GM19468 (cell line): Measurements from ENCODE around the gene ALG3.

Experiments
- ATAC-seq: cut with Tn5 transposase; IDR thresholded peaks from one replicate; pipeline ENCODE4 v1.9.1; 2021; ENCODE audit warnings: mild to moderate bottlenecking, moderate library complexity, moderate number of reproducible peaks; ENCODE audit not compliant: unreplicated experiment; ENCODE audit errors: extremely low read depth

The ALG3 gene

DNA sequence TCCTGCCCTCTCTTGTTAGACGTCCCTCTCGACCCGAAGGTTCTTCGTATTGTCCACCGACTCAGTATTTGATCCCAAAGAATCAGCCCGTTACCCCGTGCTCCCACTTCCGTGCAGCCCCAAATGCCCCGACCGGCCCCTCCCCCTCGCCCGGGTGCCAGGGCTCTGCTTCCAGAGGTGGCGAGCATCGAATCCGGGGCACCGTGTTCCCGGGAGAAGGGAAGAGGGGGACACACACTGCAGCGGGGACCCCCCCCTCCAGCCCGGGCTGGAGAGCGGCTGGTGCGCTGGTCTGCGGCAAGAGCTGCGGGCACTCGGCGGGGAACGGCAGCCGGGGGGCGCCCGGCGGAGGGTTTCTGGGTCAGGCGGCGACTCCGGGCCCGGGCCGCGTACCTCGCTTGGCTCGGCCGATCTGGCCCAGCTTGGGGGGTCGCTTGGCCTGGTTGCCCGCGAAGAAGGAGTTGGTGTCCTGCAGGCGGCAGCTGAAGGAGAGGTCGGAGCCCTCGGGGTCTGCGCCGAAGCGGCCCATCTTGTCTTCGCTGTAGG lies 12.0 kb upstream of the ALG3 start:
- ATAC-seq: no peak

DNA sequence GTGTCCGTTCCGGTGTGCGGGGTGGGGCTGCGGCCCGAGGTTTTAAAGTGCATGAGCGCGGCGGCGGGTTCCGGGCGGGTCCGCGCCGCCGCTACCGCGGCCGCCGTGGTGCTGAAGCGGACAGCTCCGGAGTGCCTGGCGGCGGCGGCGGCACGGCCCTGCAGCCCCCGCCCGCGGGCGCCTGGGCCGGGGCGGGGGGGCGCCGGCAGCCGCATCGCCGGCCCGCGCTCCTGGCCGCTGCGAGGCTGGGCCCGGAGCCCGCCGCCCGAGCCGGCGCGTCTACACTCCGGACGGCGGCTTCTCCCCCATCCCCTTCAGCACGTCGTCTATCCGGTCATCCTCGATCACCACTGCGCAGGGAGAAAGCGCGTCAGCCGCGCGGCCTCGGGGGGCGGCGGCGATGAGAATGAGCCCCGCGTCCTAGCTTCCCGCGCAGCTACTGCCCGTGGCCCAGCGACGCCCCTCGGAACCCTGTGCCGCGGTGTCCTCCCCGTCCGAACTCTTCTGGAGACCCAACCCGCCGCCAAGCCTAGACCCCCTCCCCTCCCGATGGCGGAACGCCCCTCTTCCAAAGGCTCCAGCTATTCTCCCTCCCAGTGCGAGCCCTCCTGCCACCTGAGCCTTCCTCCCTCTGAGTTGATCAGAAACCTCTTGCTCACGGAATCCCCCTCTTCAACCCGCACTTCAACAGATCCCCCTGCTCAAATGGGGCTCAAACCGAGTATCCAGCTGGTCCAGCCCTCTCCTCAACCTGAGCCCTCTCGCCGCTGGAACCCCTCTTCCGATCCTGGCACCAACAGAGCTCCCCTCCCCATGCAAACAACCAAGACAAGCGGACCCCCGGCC lies 11.3 kb upstream of the ALG3 start:
- ATAC-seq: no peak

DNA sequence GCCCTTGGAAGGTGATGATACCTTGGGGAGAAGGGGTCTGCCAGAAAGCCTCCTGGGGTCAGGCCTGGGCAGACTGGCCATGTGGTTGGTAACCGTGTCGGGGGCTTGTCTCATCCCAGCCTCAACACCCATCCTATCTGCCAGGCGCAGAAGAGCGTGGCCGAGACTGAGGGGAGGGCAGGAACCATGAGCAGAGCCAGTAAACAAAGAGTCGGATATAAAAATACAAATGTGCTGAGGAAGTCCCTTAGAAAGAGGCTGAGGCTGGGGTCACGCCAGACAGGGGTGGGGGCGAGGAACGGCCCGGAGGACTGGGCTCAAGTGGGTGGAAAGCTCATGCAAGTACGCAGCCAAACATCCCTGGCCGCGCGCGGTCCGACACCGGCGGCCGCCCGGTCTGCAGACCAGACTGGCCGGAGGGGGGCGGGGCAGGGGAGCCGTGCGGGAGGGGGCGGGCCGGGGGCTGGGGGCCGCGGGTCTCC lies 10.7 kb upstream of the ALG3 start:
- no peak for ATAC-seq

DNA sequence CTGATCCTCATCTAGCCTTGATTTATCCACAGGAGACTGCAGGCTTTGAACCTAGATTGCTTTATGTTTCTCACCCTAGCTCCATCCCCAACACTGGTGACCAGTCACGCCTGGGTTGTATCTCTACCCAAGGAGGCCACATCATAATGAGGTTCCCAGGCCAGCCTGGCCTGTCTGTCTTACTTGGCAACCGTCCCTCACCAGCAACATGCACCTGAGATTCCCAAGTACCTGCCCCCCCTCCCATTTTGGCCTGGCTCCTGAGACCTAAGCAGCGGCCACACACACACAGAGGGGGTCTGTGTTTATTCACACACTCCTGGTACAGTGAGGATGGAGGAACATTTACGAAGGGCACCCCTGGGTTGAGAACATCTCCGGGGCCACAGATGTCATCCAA lies 10.2 kb upstream of the ALG3 start:
- no peak for ATAC-seq

DNA sequence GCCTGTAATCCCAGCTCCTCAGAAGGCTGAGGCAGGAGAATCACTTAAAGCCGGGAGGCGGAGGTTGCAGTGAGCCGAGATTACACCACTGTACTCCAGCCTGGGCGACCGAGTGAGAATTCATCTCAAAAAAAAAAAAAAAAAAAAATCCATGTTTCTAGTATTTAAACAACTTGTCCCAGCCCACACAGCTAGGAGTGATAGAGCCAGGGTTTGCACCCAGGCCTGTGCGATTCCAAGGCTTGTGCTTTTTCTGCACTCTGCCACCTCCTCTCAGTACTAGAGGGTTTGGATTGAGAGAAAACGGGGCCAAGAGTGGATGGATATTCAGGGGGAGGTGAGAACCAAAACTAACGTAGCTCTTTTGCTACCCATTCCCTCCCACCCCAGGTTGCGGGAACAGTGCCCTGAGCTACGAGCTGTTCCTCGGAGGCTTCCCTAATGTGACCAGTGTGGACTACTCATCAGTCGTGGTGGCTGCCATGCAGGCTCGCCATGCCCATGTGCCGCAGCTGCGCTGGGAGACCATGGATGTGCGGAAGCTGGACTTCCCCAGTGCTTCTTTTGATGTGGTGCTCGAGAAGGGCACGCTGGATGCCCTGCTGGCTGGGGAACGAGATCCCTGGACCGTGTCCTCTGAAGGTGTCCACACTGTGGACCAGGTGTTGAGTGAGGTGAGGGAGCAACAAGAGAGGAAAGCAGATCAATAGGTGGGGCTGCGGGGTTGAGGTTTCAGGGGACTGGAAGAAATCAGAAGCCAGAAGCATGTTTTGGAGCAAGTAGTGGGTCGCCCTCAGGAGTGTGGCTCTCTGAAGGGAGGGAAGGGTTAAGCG lies 8.5 kb upstream of the ALG3 start:
- ATAC-seq: no peak

DNA sequence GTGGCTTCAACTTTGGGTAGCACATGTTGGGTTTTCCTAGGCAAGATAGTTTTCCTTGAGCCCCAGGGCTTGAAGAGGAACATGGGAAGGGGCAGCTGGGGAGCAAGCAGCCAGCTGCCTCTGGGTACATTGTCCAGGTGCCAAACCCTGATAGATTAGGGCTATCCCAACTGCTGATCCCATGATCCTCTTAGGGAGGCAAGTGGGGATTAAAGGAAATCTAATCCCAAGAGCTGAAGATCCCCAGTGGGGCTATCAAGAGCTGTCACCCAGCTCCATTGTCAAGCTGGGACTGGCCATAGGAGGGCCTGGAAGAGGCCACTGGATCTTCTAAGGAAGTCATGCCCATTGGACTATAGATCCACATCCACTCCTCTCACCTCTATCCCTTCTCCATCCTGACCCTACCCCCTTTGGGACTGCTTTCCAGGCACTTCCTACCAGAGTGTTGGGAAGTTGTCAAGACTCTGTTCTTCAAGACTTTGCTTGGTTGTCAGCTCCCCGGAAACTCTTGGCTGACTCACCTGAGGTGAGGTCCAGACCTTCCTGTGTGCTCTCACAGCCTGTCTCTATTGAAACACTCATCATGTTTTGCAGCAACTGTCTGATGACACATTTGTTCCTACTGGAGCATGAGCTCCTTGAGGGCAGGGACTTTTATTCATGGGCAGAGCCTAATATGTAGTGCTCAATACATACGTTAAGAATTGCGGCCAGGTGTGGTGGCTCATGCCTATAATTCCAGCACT lies 6.7 kb upstream of the ALG3 start:
- ATAC-seq: no peak

DNA sequence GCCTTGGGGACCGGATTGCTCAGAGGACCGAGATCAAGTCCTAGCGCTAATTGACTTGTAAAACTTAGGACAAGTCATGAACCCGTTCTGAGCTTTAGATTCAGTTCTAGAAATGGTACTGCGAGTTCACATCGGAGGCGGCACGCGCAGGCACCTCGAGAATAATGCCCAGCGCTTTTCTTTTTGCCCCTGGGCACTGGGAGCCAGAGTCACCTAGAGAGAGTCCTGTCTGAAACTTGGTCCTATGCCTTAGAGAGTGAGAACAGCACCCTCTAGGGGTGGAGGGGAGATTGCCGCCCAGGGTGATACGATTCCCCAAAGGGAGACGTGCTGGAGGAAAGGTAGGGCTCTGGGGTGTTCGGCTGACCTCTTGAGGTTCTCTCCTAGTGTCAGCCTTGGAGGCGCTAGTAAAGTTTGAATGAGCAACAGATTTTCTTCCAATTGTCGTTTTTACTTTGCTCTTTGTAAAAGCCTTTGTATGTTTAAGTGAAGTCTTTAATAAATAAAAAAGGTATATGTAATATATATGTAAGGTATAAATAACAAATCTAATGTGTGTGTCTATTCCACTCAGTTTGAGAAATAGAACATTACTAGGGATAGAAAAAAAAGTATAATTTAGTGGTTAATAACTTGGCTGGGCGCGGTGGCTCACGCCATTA lies 1.5 kb upstream of the ALG3 start:
- ATAC-seq: peak; percentile 30

DNA sequence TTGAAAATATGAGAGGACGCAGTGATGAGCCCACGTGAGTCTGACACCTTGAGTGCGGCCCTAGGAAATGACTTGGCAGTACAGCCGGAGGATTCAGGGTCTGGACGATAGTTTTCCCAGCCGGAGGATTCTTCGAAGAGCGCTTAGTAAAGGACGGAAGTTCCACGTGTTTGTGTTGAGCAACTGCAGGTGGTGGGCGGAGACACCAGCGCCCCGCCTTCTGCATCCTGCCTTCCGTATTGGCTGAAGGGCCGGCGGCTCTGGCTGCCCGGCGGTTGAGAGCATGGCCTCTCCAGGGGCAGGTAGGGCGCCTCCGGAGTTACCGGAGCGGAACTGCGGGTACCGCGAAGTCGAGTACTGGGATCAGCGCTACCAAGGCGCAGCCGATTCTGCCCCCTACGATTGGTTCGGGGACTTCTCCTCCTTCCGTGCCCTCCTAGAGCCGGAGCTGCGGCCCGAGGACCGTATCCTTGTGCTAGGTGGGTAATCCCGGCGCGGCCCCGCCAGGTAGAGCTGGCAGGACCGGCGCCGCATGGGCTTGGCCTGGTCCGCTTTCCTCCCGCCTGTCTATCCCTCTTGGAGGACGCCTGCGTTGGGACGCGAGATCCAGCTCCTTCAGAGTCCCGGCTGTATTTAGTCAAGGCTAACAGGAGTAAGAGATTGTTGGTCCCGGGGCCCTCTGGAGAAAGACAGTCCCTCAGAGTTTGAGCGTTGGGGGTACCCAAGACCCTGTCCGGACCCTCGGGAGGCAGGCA lies 827 bp upstream of the ALG3 start, which contains the start of gene EEF1AKMT4:
Gene EEF1AKMT4 (plus strand): TSS at position 261 of the 755 bp plus-strand sequence. CDS start 23 bp downstream, at position 284.
- ATAC-seq: peak; percentile 84

DNA sequence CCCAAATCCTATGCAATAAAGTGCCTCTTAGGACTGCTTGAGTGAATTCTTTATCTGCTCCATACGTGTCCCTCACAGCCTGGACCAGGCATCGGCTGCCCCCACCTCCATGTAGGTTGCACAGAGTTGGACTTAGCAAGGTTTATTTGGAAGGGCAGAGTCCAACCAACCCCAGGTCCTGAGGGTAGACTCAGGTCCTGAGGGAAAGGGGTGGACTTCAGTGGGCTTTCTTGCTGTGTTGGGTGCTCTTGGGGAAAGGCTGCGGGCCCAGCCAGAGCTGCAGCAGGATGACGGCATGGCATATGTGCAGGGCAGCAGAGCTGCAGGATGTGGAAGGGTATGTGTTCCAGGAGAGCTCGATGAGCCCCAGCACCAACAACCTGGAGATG lies 6.5 kb downstream of the ALG3 start:
- no peak for ATAC-seq

DNA sequence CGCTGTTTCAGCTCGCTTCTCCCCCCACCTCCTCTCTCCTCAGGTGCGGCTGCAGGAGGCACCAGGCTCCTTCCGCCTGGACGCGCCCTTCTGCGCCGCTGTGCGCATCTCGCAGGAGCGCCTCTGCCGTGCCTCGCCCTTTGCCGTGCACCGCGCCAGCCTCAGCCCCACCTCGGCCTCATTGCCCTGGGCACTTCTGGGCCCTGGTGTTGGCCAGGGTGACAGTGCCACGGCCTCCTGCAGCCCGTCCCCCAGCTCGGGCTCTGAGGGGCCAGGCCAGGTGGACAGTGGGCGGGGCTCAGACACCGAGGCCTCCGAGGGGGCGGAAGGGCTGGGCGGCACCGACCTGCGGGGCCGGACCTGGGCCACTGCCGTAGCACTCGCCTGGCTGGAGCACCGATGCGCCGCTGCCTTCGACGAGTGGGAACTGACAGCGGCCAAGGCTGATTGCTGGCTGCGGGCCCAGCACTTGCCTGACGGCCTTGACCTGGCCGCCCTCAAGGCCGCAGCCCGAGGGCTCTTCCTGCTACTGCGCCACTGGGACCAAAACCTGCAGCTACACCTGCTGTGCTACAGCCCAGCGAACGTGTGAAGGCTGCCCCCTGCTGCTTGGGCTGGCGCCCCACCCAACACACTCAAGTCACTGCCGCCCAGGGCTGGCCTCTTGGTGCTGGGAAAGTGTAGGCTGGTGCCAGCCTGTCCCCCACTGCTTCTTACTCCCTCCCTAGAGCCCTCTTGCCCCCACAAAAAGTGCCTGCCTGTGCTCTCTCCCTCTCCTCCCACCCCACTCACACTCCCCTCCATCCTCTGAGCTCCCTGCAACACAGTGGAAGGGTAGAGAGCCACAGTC lies 7.1 kb downstream of the ALG3 start:
- ATAC-seq: no peak

DNA sequence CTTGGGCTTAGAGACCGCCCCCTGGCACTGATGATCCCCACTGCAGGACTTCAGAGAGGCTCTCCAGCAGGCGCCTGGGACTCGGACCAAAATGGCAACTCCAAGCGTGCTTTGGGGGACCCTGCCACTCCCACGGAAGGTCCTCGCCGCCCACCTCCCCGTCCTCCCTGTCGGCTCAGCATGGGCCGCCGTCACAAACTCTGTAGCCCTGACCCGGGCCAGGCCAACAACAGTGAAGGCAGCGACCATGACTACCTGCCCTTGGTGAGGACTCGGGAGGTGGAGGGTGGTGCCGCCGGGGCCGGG lies 7.7 kb downstream of the ALG3 start:
- no peak for ATAC-seq

DNA sequence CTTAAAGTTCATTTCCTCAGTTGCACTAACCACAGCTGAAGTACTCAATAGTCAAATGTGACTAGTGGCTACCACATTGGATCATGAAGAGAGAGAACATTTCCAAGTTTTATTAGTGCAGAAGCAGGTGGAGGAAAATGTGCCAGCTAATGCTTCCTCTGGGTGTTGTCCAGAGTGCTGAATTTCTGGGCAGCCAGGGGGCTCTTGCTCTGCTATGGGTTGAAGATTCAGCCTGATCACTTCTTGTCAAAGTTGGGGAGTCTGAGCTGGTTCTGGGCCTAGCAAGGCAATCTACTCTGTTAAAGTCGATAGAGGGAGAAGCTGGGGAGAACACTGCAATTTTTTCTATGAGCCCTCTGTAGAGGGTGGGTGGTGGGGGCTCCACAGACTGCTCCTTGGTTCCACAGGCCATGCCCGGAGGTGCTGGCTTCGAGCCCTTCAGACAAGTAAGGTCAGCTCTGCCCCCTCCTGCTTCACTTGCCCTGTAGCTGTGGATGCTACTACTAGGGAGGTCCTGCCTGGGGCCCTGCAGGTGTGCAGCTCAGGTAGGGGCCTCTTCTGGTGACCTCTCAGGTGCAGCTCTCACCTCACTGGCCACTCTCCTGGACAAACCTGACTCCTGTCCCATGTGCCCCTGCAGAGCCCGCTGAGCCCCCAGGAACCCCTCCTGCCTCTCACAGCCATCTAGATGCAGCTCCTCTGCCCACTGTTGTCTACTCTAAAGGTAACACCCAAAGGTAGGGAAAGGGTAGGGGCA lies 8.2 kb downstream of the ALG3 start:
- ATAC-seq: no peak

DNA sequence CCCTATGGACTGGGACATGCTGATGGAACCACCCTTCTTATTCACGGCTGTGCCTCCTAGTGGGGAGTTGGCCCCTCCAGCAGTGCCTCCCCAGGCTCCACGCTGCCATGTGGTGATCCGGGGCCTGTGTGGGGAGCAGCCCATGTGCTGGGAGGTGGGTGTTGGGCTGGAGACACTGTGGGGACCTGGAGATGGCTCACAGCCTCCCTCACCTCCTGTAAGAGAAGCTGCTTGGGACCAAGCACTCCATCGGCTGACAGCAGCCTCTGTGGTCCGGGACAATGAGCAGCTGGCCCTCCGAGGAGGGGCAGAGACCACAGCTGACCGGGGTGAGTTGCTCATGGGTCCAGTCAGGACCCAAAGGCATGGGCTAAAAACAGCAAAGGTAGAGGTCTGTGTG lies 9.1 kb downstream of the ALG3 start:
- ATAC-seq: no peak

DNA sequence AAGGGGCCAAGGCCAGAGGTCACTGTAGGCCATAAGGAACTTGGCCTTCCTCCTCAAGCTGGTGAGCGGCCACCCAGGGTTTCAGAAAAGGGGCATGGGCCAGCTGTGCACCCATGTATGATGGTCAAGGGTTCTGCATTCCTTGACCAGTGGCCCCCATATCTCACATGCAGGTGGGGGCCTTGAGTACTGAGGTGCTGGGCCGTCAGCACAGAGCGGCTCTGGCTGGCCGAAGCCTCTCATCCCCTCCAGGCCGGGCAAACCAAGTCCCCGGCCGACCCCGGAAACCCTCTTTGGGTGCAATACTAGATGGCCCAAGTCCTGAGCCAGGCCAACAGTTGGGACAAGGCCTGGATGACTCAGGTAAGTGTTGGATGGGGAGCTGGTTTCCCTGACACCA lies 9.5 kb downstream of the ALG3 start:
- no peak for ATAC-seq

DNA sequence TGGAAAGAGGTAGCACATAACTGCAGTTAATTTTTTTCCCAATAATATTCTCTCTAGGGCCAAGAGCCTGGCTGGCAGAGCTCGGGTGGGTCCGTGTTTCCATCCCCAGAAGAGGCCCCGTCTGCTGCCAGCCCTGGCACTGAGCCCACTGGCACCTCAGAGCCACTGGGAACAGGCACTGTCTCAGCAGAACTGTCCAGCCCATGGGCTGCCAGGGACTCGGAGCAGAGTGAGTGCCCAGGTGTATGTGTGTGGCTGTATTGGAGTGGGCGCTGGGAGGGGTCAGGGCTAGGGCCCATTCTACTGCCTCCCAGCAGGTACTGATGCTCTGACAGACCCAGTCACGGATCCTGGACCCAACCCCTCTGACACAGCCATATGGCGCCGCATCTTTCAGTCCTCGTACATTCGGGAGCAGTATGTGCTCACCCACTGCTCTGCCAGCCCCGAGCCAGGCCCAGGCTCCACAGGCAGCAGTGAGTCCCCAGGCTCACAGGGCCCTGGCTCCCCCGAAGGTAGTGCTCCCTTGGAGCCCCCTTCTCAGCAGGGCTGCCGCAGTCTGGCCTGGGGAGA lies 10.4 kb downstream of the ALG3 start:
- no peak for ATAC-seq

DNA sequence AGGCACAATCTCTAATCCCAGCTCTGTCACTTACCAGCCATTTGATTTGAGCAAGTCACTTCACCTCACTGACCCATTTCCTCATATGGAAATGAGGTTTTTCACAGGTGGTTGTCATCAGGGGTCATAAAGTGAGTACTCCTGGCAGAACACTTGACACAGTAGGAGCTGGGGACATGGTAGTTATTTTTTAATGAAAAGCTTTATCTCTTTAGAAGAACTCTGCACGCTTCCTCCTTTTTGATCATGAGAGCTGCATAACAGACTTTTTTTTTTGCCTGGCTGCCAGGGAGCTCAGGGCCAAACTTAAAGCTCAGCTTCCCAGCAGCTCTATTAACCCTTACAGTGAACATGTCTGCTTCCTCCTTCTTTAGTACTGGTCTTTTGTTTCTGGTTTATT lies 11.0 kb downstream of the ALG3 start:
- ATAC-seq: no peak

DNA sequence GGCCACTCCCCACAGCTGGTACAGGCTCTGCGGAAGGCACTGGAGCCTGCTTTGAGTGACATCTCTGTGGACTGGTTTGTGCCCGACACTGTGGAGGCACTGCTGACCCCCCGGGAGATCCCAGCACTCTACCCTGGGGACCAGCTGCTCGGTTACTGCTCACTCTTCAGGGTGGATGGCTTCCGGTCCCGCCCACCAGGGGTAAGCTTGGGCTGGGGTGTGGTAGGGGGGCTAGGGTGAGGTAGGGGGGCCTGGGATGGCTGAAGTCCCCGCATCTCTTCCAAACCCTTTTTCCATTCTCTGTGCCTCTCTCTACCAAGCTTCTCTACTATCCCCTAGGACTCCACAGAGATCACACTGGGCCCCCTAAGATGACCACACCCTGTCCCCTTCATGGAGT lies 11.6 kb downstream of the ALG3 start:
- no peak for ATAC-seq
